ENCODE data around the gene HABP2.

HABP2 gene

DNA sequence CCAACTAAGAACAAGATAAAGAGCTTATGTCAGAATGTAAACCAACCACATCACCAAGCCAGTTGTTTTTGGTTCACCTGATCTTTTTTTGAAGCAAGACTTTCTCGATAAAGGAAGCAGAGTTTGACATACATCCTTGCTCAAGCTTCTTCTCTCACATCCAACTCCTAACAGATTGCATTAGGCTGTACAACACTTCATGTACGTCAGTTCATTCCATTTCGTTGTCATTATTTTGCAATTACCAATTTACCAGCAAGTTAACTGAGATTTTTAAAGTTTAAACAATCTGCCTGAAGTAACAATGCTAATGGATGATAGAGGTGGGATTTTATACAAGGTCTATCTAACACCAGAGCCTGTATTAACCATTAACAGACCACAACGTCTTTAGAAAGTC lies 70.0 kb downstream of the HABP2 start (continued):
- TF ChIP-seq PRDM2 (tag by site-specific recombination; IDR thresholded peaks at IDR 0.05; ENCODE audit: borderline replicate concordance) = no peak

DNA sequence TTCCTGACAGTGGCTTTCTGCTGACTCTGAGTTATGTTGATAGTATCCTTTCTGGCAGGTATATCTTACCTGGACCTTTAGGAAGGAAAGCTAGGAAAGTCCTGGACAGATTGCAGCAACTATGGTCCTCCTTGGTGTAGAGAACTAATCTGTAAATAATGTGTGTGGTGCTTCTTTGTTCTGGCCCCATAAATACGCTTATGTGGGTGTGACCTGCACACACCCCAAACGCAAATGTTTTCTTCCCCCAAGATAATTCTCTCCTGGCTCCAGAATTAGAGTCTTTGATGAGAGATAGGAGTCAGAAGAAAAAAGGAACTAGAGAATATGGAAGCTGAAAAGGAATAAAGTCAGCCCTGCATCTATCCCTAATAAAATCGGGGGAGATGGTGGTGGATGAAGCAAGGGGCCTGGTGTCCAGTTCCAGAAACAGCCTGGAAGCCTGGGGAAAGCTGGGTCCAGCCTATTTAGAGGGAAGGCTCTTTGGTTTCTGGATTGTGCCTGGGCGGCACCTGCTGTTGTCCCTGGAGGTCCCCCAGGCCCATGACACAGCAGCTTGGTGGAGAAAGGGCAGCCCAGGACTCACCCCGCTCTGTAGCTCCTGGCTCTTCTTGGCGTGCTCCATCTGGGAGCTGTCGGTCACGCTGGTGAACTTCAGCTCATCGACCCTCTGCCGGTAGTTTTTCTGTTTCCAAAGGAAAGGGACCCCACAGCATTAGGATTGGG lies 72.8 kb downstream of the HABP2 start:
- ChIA-PET POLR2A (no interaction called here), CTCF (interaction anchor here (0.6 to 1.1 kb wide), 2 partner anchors 10 to 12 kb away, joined by 3 to 5 read pairs; no protein-coding TSS in a partner anchor)
- H3K9me3 ChIP-seq (ENCODE audit: control insufficient read depth, insufficient read depth, low read depth, low read length) = no peaks in the 10 kb centered on the region
- no peaks in the 10 kb centered on the region for H3K4me1 ChIP-seq (ENCODE audit: control insufficient read depth, insufficient read depth, low read length)
- TF ChIP-seq, protein P1, sequence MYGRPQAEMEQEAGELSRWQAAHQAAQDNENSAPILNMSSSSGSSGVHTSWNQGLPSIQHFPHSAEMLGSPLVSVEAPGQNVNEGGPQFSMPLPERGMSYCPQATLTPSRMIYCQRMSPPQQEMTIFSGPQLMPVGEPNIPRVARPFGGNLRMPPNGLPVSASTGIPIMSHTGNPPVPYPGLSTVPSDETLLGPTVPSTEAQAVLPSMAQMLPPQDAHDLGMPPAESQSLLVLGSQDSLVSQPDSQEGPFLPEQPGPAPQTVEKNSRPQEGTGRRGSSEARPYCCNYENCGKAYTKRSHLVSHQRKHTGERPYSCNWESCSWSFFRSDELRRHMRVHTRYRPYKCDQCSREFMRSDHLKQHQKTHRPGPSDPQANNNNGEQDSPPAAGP (tag by site-specific recombination; IDR thresholded peaks at IDR 0.05) = no peak
- TF ChIP-seq ZNF132 (tag by site-specific recombination; IDR thresholded peaks at IDR 0.05; ENCODE audit: borderline replicate concordance) = no peak
- no peak for TF ChIP-seq IKZF3 (tag by site-specific recombination; IDR thresholded peaks at IDR 0.05)
- peak; percentile 84 for TF ChIP-seq KLF1 (tag by site-specific recombination; IDR thresholded peaks at IDR 0.05)
- TF ChIP-seq ZBTB20 (tag by site-specific recombination; IDR thresholded peaks at IDR 0.05) = no peak
- H3K4me3 ChIP-seq (ENCODE audit: low read depth, low read length) = no peak overlapping the region
- no peaks in the 10 kb centered on the region for H3K36me3 ChIP-seq (ENCODE audit: control insufficient read depth in 2 of 2, insufficient read depth in 1 of 2, low read length in 2 of 2)
- H3K27ac ChIP-seq (ENCODE audit: extremely low read depth, low read depth, low read length) = no peak overlapping the region

DNA sequence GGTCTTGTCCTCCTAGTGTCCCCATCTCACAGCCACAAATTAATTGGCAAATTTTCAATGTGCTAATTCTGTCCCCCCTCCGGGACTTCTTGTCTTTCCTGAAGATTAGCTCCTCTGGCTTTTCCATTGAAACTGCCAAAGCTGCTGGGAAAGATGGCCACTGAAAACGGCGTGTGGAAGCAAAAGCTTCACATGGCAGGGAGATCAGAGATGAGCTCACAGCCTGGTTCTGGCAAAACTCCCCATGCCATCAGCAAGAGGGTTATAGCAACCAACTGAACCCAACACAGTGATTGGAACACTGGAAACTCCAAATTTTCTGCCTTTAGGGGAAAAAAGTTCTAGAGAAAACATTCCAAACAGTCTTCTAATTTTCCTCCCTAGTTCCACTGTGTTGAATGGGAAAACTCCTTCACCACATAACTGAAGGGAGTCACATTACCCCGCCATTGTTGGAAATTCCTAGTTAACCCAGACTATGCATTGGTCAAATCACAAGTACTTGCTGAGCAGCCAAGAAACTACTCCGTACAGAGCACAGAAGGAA lies 74.0 kb downstream of the HABP2 start:
- TF ChIP-seq ZNF776 (tag by site-specific recombination; IDR thresholded peaks at IDR 0.05; ENCODE audit: borderline replicate concordance) (no peak), ZBTB48 (tag by site-specific recombination; IDR thresholded peaks at IDR 0.05) (no peak), ZNF692 (tag by site-specific recombination; IDR thresholded peaks at IDR 0.05) (no peak), ZNF768 (tag by site-specific recombination; IDR thresholded peaks at IDR 0.05) (no peak), HOXC10 (CRISPR knock-in tag; IDR thresholded peaks at IDR 0.05) (no peak), ZXDB (tag by site-specific recombination; IDR thresholded peaks at IDR 0.05) (no peak), ZBTB20 (tag by site-specific recombination; IDR thresholded peaks at IDR 0.05) (no peak), ZNF433 (tag by site-specific recombination; IDR thresholded peaks at IDR 0.05; ENCODE audit: low read depth) (no peak), ZNF48 (tag by site-specific recombination; IDR thresholded peaks at IDR 0.05) (no peak)
- TF ChIP-seq, protein P2, sequence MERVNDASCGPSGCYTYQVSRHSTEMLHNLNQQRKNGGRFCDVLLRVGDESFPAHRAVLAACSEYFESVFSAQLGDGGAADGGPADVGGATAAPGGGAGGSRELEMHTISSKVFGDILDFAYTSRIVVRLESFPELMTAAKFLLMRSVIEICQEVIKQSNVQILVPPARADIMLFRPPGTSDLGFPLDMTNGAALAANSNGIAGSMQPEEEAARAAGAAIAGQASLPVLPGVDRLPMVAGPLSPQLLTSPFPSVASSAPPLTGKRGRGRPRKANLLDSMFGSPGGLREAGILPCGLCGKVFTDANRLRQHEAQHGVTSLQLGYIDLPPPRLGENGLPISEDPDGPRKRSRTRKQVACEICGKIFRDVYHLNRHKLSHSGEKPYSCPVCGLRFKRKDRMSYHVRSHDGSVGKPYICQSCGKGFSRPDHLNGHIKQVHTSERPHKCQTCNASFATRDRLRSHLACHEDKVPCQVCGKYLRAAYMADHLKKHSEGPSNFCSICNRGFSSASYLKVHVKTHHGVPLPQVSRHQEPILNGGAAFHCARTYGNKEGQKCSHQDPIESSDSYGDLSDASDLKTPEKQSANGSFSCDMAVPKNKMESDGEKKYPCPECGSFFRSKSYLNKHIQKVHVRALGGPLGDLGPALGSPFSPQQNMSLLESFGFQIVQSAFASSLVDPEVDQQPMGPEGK (tag by site-specific recombination; IDR thresholded peaks at IDR 0.05) = no peak
- TF ChIP-seq, protein P3, sequence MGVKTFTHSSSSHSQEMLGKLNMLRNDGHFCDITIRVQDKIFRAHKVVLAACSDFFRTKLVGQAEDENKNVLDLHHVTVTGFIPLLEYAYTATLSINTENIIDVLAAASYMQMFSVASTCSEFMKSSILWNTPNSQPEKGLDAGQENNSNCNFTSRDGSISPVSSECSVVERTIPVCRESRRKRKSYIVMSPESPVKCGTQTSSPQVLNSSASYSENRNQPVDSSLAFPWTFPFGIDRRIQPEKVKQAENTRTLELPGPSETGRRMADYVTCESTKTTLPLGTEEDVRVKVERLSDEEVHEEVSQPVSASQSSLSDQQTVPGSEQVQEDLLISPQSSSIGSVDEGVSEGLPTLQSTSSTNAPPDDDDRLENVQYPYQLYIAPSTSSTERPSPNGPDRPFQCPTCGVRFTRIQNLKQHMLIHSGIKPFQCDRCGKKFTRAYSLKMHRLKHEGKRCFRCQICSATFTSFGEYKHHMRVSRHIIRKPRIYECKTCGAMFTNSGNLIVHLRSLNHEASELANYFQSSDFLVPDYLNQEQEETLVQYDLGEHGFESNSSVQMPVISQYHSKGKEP (tag by site-specific recombination; IDR thresholded peaks at IDR 0.05) = no peak
- H3K9me3 ChIP-seq (ENCODE audit: control insufficient read depth, insufficient read depth, low read depth, low read length) = no peaks in the 10 kb centered on the region
- ChIA-PET CTCF (interaction anchor here (0.6 to 4.0 kb wide), 3 partner anchors 10 to 1254 kb away, joined by 3 to 31 read pairs (median 4); no protein-coding TSS in a partner anchor), POLR2A (no interaction called here)
- 0 out of 2 replicates have a peak, but pooled peaks cover 3% of the 10 kb centered on the region for H3K4me1 ChIP-seq (ENCODE audit: control insufficient read depth, insufficient read depth, low read length)
- no peak overlapping the region for H3K27ac ChIP-seq (ENCODE audit: extremely low read depth, low read depth, low read length)
- H3K4me3 ChIP-seq (ENCODE audit: low read depth, low read length) = no peak overlapping the region
- no peaks in the 10 kb centered on the region for H3K36me3 ChIP-seq (ENCODE audit: control insufficient read depth in 2 of 2, insufficient read depth in 1 of 2, low read length in 2 of 2)

Measured in HEK293 (cell line).